ENCODE measurements around the gene LASP1. TPM values are rescaled to one million over a fixed set of nuclear protein-coding genes. Genes with fewer than 3 reads are reported as not detected.

The LASP1 gene
- total RNA-seq, result 85.7 and 136 TPM in 2 replicates

GRCh38 chr17:38869526-38870258, at the start of gene LASP1:
Gene LASP1 (plus strand): TSS chr17:38870058. CDS start chr17:38870190, 132 bp downstream.

GRCh38 chr17:38824899-38825761, 44.7 kb upstream of the LASP1 start, which contains the start of gene CWC25:
Gene CWC25 (minus strand): TSS chr17:38825321. CDS start chr17:38825183, 138 bp downstream.

GRCh38 chr17:38853292-38854219, 16.3 kb upstream of the LASP1 start, which contains the start of gene RPL23:
Gene RPL23 (minus strand): TSS chr17:38853721. CDS start chr17:38853710, 11 bp downstream.

GRCh38 chr17:38925263-38925995, 55.6 kb downstream of the LASP1 start, which contains the start of gene LASP1NB:
Gene LASP1NB (plus strand): TSS chr17:38925614.

GRCh38 chr17:38967290-38967738, 97.5 kb downstream of the LASP1 start, which contains the start of gene FBXO47:
Gene FBXO47 (minus strand): TSS chr17:38967403. CDS start chr17:38963025, 4,378 bp downstream.

Other genes with a start within 250 kb of the LASP1 start
- 2.0 and 3.1 TPM in 2 replicates for gene EPOP, start 195.1 kb upstream of the LASP1 start, total RNA-seq
- 23.8 and 38.2 TPM in 2 replicates for gene MLLT6, start 164.8 kb upstream of the LASP1 start, total RNA-seq
- gene CISD3, start 139.7 kb upstream of the LASP1 start, total RNA-seq, result 3.8 and 4.4 TPM in 2 replicates
- 4.9 and 11.7 TPM in 2 replicates for gene PCGF2, start 121.7 kb upstream of the LASP1 start, total RNA-seq
- gene PSMB3, start 117.3 kb upstream of the LASP1 start, total RNA-seq, result 371 and 511 TPM in 2 replicates
- gene PIP4K2B, start 70.5 kb upstream of the LASP1 start, total RNA-seq, result 38.0 and 45.6 TPM in 2 replicates
- gene CWC25, start 44.7 kb upstream of the LASP1 start, total RNA-seq, result 8.9 and 11.9 TPM in 2 replicates
- 1,939 and 2,545 TPM in 2 replicates for gene RPL23, start 16.3 kb upstream of the LASP1 start, total RNA-seq
- gene FBXO47, start 97.3 kb downstream of the LASP1 start, total RNA-seq, result 0.09 TPM in 1 of 2 replicates, not detected in the other